ENCODE data around the gene GPATCH4.

GRCh38 chr1:156601892-156602291 lies 613 bp upstream of the GPATCH4 start:
- no peak for TF ChIP-seq POLR2A (IDR thresholded peaks at IDR 0.05; ENCODE audit: low read depth, low read length)
- TF ChIP-seq, protein P1, sequence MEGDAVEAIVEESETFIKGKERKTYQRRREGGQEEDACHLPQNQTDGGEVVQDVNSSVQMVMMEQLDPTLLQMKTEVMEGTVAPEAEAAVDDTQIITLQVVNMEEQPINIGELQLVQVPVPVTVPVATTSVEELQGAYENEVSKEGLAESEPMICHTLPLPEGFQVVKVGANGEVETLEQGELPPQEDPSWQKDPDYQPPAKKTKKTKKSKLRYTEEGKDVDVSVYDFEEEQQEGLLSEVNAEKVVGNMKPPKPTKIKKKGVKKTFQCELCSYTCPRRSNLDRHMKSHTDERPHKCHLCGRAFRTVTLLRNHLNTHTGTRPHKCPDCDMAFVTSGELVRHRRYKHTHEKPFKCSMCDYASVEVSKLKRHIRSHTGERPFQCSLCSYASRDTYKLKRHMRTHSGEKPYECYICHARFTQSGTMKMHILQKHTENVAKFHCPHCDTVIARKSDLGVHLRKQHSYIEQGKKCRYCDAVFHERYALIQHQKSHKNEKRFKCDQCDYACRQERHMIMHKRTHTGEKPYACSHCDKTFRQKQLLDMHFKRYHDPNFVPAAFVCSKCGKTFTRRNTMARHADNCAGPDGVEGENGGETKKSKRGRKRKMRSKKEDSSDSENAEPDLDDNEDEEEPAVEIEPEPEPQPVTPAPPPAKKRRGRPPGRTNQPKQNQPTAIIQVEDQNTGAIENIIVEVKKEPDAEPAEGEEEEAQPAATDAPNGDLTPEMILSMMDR (conservative IDR thresholded peaks at IDR 0.05; ENCODE audit: low read depth, low read length) = no peak
- TF ChIP-seq MAFK (IDR thresholded peaks at IDR 0.05; ENCODE audit: low read depth, low read length) = no peak
- no peak for TF ChIP-seq RCOR1 (IDR thresholded peaks at IDR 0.05; ENCODE audit: insufficient replicate concordance, low read length)
- TF ChIP-seq RFX5 (IDR thresholded peaks at IDR 0.05; ENCODE audit: low read depth, low read length) = no peak
- no peak for TF ChIP-seq MXI1 (IDR thresholded peaks at IDR 0.05; ENCODE audit: borderline replicate concordance, low read depth, low read length)
- TF ChIP-seq RAD21 (IDR thresholded peaks at IDR 0.05; ENCODE audit: low read length) = no peak
- no peak for TF ChIP-seq CHD1 (IDR thresholded peaks at IDR 0.05; ENCODE audit: low read depth, low read length)
- TF ChIP-seq SMC3 (IDR thresholded peaks at IDR 0.05; ENCODE audit: low read depth, low read length) = no peak
- TF ChIP-seq, protein P2, sequence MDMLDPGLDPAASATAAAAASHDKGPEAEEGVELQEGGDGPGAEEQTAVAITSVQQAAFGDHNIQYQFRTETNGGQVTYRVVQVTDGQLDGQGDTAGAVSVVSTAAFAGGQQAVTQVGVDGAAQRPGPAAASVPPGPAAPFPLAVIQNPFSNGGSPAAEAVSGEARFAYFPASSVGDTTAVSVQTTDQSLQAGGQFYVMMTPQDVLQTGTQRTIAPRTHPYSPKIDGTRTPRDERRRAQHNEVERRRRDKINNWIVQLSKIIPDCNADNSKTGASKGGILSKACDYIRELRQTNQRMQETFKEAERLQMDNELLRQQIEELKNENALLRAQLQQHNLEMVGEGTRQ (IDR thresholded peaks at IDR 0.05; ENCODE audit: low read depth, low read length) = no peak
- no peak for TF ChIP-seq CEBPB (IDR thresholded peaks at IDR 0.05; ENCODE audit: low read depth, low read length)

Data from IMR-90 (cell line).